OCI-LY7 (cell line): ENCODE data around the gene CD69.

Experiments
- EZH2phosphoT487 ChIP-seq: fragments of 200-600 bp; sonication (generic); IDR thresholded peaks from 2 replicates; pipeline ENCODE4 v1.6.1; 2018; ENCODE audit warnings: low read depth, borderline replicate concordance, mild to moderate bottlenecking, mixed run types, antibody characterized with exemption, low read length, moderate library complexity, mixed read lengths
- TF ChIP-seq, protein P1 (sequence below): fragments of 200-600 bp; sonication (generic); conservative IDR thresholded peaks from 2 replicates; pipeline ENCODE4 v1.5.1; 2014; ENCODE audit warnings: mild to moderate bottlenecking, antibody characterized with exemption, low read length, moderate library complexity, mixed read lengths

DNA sequence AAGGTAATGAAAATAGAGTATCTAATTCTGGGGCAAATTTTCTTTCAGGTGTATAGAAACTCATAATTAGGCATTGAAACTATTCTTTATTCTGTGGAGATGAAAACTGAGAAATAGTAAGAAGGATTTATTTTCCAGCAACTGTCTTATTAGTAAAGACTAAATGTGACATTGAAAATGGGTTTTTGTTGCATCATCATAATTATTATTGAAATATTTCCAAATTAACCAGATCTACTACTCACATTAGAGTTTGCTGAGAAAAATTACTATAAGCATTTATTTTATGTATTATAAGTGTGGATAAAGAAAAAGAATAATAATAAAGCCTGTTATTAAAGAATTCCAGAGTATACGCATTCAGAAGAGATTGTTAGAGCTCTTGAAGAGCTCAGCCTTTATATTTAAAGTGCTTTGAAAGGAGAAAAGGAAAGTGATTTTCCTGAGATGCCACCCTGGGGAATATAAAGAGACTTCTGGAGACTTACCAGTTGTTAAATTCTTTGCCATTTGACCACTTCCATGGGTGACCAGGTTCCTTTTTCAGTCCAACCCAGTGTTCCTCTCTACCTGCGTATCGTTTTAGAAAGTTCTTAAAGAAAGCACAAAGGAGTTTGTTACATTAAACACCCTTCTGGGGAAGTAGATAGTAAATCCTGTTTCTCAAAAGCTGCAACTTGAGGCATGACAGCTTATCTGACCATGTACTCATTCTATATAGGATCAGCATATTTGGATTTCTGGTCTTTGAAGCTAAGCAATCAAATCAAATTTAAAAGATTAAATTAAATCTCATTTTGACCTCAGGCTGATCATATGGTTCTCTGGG, 6.4 kb downstream of the CD69 start:
- TF ChIP-seq, protein P1, sequence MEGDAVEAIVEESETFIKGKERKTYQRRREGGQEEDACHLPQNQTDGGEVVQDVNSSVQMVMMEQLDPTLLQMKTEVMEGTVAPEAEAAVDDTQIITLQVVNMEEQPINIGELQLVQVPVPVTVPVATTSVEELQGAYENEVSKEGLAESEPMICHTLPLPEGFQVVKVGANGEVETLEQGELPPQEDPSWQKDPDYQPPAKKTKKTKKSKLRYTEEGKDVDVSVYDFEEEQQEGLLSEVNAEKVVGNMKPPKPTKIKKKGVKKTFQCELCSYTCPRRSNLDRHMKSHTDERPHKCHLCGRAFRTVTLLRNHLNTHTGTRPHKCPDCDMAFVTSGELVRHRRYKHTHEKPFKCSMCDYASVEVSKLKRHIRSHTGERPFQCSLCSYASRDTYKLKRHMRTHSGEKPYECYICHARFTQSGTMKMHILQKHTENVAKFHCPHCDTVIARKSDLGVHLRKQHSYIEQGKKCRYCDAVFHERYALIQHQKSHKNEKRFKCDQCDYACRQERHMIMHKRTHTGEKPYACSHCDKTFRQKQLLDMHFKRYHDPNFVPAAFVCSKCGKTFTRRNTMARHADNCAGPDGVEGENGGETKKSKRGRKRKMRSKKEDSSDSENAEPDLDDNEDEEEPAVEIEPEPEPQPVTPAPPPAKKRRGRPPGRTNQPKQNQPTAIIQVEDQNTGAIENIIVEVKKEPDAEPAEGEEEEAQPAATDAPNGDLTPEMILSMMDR = no peak
- no peak for TF ChIP-seq EZH2phosphoT487
